ENCODE data around the gene CYB5R4. TPM values are rescaled to one million over a fixed set of nuclear protein-coding genes. Genes with fewer than 3 reads are reported as not detected.

The CYB5R4 gene
- total and polyA plus RNA-seq, 2 of the 13 experiments (the other 11 are each of a cell fraction or from before 2014, with no cell fraction given) = 5.3 to 26.1 TPM

GRCh38 chr6:83976037-83976755 is 116.7 kb downstream of the CYB5R4 start (continued):
- TF ChIP-seq ZNF407 (CRISPR knock-in tag; IDR thresholded peaks at IDR 0.05; ENCODE audit: not compliant biosample characterization) (no peak), TAF15 (IDR thresholded peaks at IDR 0.05; ENCODE audit: low read depth, low read length, poor library complexity, severe bottlenecking) (no peak), ELF3 (CRISPR knock-in tag; IDR thresholded peaks at IDR 0.05) (no peak), PAX8 (CRISPR knock-in tag; IDR thresholded peaks at IDR 0.05; ENCODE audit: borderline replicate concordance) (no peak), ZC3H4 (CRISPR knock-in tag; IDR thresholded peaks at IDR 0.05; ENCODE audit: borderline replicate concordance) (no peak)
- TF ChIP-seq, protein P1, sequence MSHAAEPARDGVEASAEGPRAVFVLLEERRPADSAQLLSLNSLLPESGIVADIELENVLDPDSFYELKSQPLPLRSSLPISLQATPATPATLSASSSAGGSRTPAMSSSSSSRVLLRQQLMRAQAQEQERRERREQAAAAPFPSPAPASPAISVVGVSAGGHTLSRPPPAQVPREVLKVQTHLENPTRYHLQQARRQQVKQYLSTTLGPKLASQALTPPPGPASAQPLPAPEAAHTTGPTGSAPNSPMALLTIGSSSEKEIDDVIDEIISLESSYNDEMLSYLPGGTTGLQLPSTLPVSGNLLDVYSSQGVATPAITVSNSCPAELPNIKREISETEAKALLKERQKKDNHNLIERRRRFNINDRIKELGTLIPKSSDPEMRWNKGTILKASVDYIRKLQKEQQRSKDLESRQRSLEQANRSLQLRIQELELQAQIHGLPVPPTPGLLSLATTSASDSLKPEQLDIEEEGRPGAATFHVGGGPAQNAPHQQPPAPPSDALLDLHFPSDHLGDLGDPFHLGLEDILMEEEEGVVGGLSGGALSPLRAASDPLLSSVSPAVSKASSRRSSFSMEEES (CRISPR knock-in tag; IDR thresholded peaks at IDR 0.05) = no peak

Measured in HepG2 (cell line).